ENCODE results near the gene DPYSL4.
"Not testable (repeated sequence)": the region's sequence is repeated elsewhere in the genome, so short reads cannot be mapped to it uniquely, and the experiment has no call there.

- TF ChIP-seq, protein P1, sequence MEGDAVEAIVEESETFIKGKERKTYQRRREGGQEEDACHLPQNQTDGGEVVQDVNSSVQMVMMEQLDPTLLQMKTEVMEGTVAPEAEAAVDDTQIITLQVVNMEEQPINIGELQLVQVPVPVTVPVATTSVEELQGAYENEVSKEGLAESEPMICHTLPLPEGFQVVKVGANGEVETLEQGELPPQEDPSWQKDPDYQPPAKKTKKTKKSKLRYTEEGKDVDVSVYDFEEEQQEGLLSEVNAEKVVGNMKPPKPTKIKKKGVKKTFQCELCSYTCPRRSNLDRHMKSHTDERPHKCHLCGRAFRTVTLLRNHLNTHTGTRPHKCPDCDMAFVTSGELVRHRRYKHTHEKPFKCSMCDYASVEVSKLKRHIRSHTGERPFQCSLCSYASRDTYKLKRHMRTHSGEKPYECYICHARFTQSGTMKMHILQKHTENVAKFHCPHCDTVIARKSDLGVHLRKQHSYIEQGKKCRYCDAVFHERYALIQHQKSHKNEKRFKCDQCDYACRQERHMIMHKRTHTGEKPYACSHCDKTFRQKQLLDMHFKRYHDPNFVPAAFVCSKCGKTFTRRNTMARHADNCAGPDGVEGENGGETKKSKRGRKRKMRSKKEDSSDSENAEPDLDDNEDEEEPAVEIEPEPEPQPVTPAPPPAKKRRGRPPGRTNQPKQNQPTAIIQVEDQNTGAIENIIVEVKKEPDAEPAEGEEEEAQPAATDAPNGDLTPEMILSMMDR (IDR thresholded peaks at IDR 0.05) = not testable (repeated sequence)
- TF ChIP-seq POLR2A (IDR thresholded peaks at IDR 0.05) = not testable (repeated sequence)
Measured at GRCh38 chr10:132160231-132160630, 26.5 kb upstream of the DPYSL4 start.

Data from right lobe of liver (tissue), 4 donors.